Gastrocnemius medialis (tissue), 4 donors: ENCODE data around the gene APOL5. TPM values are rescaled to one million over a fixed set of nuclear protein-coding genes. Genes with fewer than 3 reads are reported as not detected.

Experiments
- ATAC-seq, 2 donors: fragments of 150-250 bp; one replicate each; pipeline ENCODE4 v1.9.1; 2016
- DNase-seq, 2 donors: peaks; one replicate each; pipeline ENCODE4 v3.0.0-alpha.2; 2019
- H3K27ac ChIP-seq, 4 donors: fragments of 200-600 bp; sonication (generic); 1 replicate in 1 of 4; 2 replicates in 3 of 4; pipeline ENCODE4 v1.5.1; 2016 to 2018; ENCODE audit warnings: mild to moderate bottlenecking in 2 of 4, moderate library complexity in 1 of 4
- H3K27me3 ChIP-seq, 3 donors: fragments of 200-600 bp; sonication (generic) in 2 of 3; 1 replicate in 1 of 3; 2 replicates in 2 of 3; pipeline versions ENCODE4 v1.5.1 to v1.6.0; 2016 to 2019; ENCODE audit warnings: mild to moderate bottlenecking in 1 of 3, moderate library complexity in 1 of 3
- H3K36me3 ChIP-seq, 2 donors: fragments of 200-600 bp; sonication (generic) in 1 of 2; one replicate each; pipeline ENCODE4 v1.5.1; 2017 to 2018
- H3K4me1 ChIP-seq, 2 donors: fragments of 200-600 bp; sonication (generic) in 1 of 2; one replicate each; pipeline ENCODE4 v1.5.1; 2016 to 2017; ENCODE audit warnings: mild to moderate bottlenecking in 2 of 2
- H3K4me3 ChIP-seq, 4 donors: fragments of 200-600 bp; sonication (generic) in 3 of 4; 1 replicate in 1 of 4; 2 replicates in 3 of 4; pipeline ENCODE4 v1.5.1; 2016 to 2019; ENCODE audit warnings: mild to moderate bottlenecking in 2 of 4
- H3K9me3 ChIP-seq, 3 donors: fragments of 200-600 bp; sonication (generic) in 2 of 3; 1 replicate in 1 of 3; 2 replicates in 2 of 3; pipeline ENCODE4 v1.5.1; 2016 to 2019
- CTCF ChIP-seq, 5 experiments: fragments of 450-650 bp in 3 of 5; fragments of 200-600 bp in 2 of 5; sonication (generic) in 2 of 5; IDR thresholded peaks in 4 of 5; conservative IDR thresholded peaks in 1 of 5; 1 replicate in 4 of 5; 2 replicates in 1 of 5; pipeline ENCODE4 v1.5.1; 2016 to 2019; ENCODE audit warnings: antibody characterized with exemption in 5 of 5, mild to moderate bottlenecking in 3 of 5, moderate library complexity in 3 of 5
- POLR2A ChIP-seq, 2 donors: fragments of 450-650 bp; IDR thresholded peaks; one replicate each; pipeline ENCODE4 v1.6.1; 2017; ENCODE audit warnings: antibody characterized with exemption in 2 of 2, mild to moderate bottlenecking in 2 of 2, moderate library complexity in 2 of 2
- in situ Hi-C, 4 donors: fragments of 200-750 bp; cut with MboI; loops; one replicate each; pipeline versions ENCODE4 v1.15.0 to v1.8.0; 2017; ENCODE audit warnings: low sequenced_read_pairs in 4 of 4
- intact Hi-C: fragments of 100-400 bp; cut with DNase I; formaldehyde crosslinking; loops from one replicate; pipeline ENCODE4 v1.15.1; 2023; ENCODE audit warnings: low total_unique reads
- total RNA-seq, 4 donors: library from RNA; depleted of rRNA; stranded (reverse); fragments of >200 nt; gene quantifications; one replicate each; pipeline versions ENCODE4 v1.1.0 to v1.2.3, GENCODE V29; 2016

Gene APOL5
- total RNA-seq, 4 donors from 2014 or later, result 0.29 TPM; not detected in 3

DNA sequence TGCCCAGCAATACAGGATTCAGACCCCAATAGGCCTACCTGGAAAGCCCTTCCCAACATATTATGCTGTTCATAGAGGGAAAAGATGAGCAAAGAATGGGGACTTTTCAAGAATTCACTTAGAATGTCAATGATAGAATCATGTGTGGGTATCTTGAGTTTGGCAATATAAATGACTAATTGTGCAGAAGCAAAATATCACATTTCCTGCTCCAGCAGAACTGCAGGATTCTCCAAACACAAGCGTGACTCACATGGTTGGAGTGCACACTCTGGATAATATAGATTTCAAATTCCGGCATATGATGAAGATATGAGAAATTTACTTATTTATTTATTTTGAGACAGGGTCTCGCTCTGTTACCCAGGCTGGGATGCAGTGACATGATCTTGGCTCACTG is 12.5 kb upstream of the APOL5 start:
- Histone ChIP-seq H3K27me3 (no peaks in the 10 kb centered on the region), H3K9me3 (no peaks in the 10 kb centered on the region), H3K27ac (no peak overlapping the region), H3K36me3 (no peaks in the 10 kb centered on the region), H3K4me1 (no peaks in the 10 kb centered on the region), H3K4me3 (no peak overlapping the region)
- no peak for TF ChIP-seq CTCF (IDR thresholded peaks at IDR 0.05 in 4 of 5, conservative IDR thresholded peaks at IDR 0.05 in 1 of 5)
- TF ChIP-seq POLR2A (IDR thresholded peaks at IDR 0.05), result no peak
- intact Hi-C loops, result no loop called here
- in situ Hi-C loops, result no loop called here
- DNase-seq (no peak), ATAC-seq (no peak)

GRCh38 chr22:35708453-35708852 is 9.2 kb upstream of the APOL5 start:
- Histone ChIP-seq H3K36me3 (no peaks in the 10 kb centered on the region), H3K27me3 (no peaks in the 10 kb centered on the region), H3K4me1 (no peaks in the 10 kb centered on the region), H3K9me3 (no peaks in the 10 kb centered on the region), H3K27ac (no peak overlapping the region), H3K4me3 (no peak overlapping the region)
- intact Hi-C loops (no loop called here), in situ Hi-C loops (no loop called here)
- TF ChIP-seq POLR2A (IDR thresholded peaks at IDR 0.05), result no peak
- no peak for TF ChIP-seq CTCF (IDR thresholded peaks at IDR 0.05 in 4 of 5, conservative IDR thresholded peaks at IDR 0.05 in 1 of 5)
- ATAC-seq (no peak), DNase-seq (no peak)

- Histone ChIP-seq H3K4me3 (no peak overlapping the region), H3K27me3 (no peaks in the 10 kb centered on the region), H3K4me1 (no peaks in the 10 kb centered on the region), H3K9me3 (no peaks in the 10 kb centered on the region), H3K27ac (no peak overlapping the region), H3K36me3 (no peaks in the 10 kb centered on the region)
- ATAC-seq (no peak), DNase-seq (no peak)
- in situ Hi-C loops (no loop called here), intact Hi-C loops (no loop called here)
- TF ChIP-seq CTCF (IDR thresholded peaks at IDR 0.05 in 4 of 5, conservative IDR thresholded peaks at IDR 0.05 in 1 of 5) (no peak), POLR2A (IDR thresholded peaks at IDR 0.05) (no peak)
These were observed 8.8 kb upstream of the APOL5 start for GRCh38 chr22:35708917-35709316.

GRCh38 chr22:35711336-35711735 is 6.3 kb upstream of the APOL5 start:
- Histone ChIP-seq H3K27me3 (no peaks in the 10 kb centered on the region), H3K4me1 (no peaks in the 10 kb centered on the region), H3K4me3 (no peak overlapping the region), H3K36me3 (no peaks in the 10 kb centered on the region), H3K9me3 (no peaks in the 10 kb centered on the region), H3K27ac (no peak overlapping the region)
- no peak for ATAC-seq
- in situ Hi-C loops, result no loop called here
- DNase-seq, result no peak
- intact Hi-C loops, result no loop called here
- TF ChIP-seq CTCF (IDR thresholded peaks at IDR 0.05 in 4 of 5, conservative IDR thresholded peaks at IDR 0.05 in 1 of 5) (no peak), POLR2A (IDR thresholded peaks at IDR 0.05) (no peak)

DNA sequence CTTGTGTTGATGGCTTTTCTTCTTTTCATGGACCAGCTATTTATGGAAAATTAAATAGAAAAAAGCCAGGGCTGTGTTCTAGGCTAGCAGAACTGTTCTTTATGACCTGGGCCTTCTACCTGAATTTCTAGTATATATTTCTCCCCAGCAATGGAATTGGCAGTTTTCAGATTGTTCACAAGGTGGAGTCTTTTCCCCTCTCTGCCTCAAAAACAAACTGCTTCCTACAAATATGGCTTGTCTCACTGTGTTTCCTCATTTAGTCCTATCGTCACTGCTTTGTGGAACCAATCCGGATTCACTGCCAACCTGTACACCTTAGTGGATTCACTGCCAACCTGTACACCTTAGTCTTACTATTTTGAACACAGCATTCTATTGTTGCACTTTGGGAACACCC is 5.0 kb upstream of the APOL5 start:
- H3K36me3 ChIP-seq, result no peaks in the 10 kb centered on the region
- no peaks in the 10 kb centered on the region for H3K9me3 ChIP-seq
- H3K27me3 ChIP-seq, result no peaks in the 10 kb centered on the region
- no peak overlapping the region for H3K27ac ChIP-seq
- no peak for TF ChIP-seq CTCF (IDR thresholded peaks at IDR 0.05 in 4 of 5, conservative IDR thresholded peaks at IDR 0.05 in 1 of 5)
- intact Hi-C loops (no loop called here), in situ Hi-C loops (no loop called here)
- ATAC-seq (no peak), DNase-seq (no peak)
- no peak overlapping the region for H3K4me3 ChIP-seq
- no peaks in the 10 kb centered on the region for H3K4me1 ChIP-seq
